HCT116 (cell line): ENCODE data around the gene ICA1. TPM values are rescaled to one million over a fixed set of nuclear protein-coding genes. Genes with fewer than 3 reads are reported as not detected.

Source experiments
- ATAC-seq: fragments of 200-7000 bp; cut with Tn5 transposase; 2 replicates; pipeline ENCODE4 v1.9.1; 2020; ENCODE audit warnings: mild to moderate bottlenecking, moderate library complexity
- BruUV-seq: library from RNA; stranded (reverse); fragments of 400-500 nt; replicated peaks from 2 replicates; lab custom pipeline; 2021; lab: Mats Ljungman, UMichigan
- CTCF ChIA-PET: fragments of 300-600 bp; sonication (Branson Sonifier 250); formaldehyde crosslinking; loops from one replicate; lab custom pipeline; 2021; ENCODE audit warnings: antibody characterized with exemption; lab: Charles Lee
- POLR2A ChIA-PET: fragments of 300-600, 350-600 bp; sonication (Branson Sonifier 250); formaldehyde crosslinking; loops from one replicate; lab custom pipeline; 2021; ENCODE audit warnings: antibody characterized with exemption; lab: Charles Lee
- RAD21 ChIA-PET, 2 experiments: fragments of 300-600 bp; sonication (Branson Sonifier 250); formaldehyde crosslinking; loops; one replicate each; lab custom pipeline; 2023; ENCODE audit warnings: low total read pairs in 2 of 2; ENCODE audit not compliant: uncharacterized antibody in 2 of 2, unreplicated experiment in 2 of 2, low non-redundant PET in 1 of 2; lab: Charles Lee
- DNase-seq: peaks from one replicate; pipeline ENCODE4 v3.0.0-alpha.2; 2010; ENCODE audit warnings: low read depth, low spot score
- H2AFZ ChIP-seq: fragments of 200-600 bp; shearing (Covaris generic), sonication (generic); 2 replicates; pipeline ENCODE4 v1.6.1; 2017; ENCODE audit warnings: low read depth, mixed run types, mixed read lengths, antibody characterized with exemption, low read length; ENCODE audit not compliant: poor library complexity, severe bottlenecking
- H3K27ac ChIP-seq: 2 replicates; pipeline ENCODE4 v1.5.1; 2012; ENCODE audit warnings: low read depth, low read length
- H3K27me3 ChIP-seq: fragments of 200-600 bp; sonication (generic); 2 replicates; pipeline ENCODE4 v1.6.1; 2016; ENCODE audit warnings: mixed run types, low read length, mixed read lengths; ENCODE audit not compliant: insufficient read depth
- H3K36me3 ChIP-seq, 2 experiments: fragments of 200-500 bp in 1 of 2; fragments of 200-600 bp in 1 of 2; sonication (Bioruptor generic) in 1 of 2; sonication (generic) in 1 of 2; 2 replicates each; pipeline versions ENCODE4 v1.5.1 to v1.6.1; 2014 to 2016; ENCODE audit warnings: low read length in 2 of 2, inconsistent platforms in 1 of 2, mixed read lengths in 1 of 2, mixed run types in 1 of 2; ENCODE audit not compliant: insufficient read depth in 2 of 2, control insufficient read depth in 1 of 2
- H3K4me1 ChIP-seq, 2 experiments: fragments of 200-600 bp in 1 of 2; sonication (generic) in 1 of 2; 2 replicates each; pipeline versions ENCODE4 v1.5.1 to v1.6.1; 2012 to 2017; ENCODE audit warnings: low read length in 2 of 2, inconsistent platforms in 1 of 2, mild to moderate bottlenecking in 1 of 2, mixed read lengths in 1 of 2, mixed run types in 1 of 2, moderate library complexity in 1 of 2; ENCODE audit not compliant: insufficient read depth in 2 of 2, control insufficient read depth in 1 of 2
- H3K4me2 ChIP-seq: fragments of 200-600 bp; sonication (generic); 2 replicates; pipeline ENCODE4 v1.6.1; 2017; ENCODE audit warnings: mixed run types, low read length, mixed read lengths
- H3K4me3 ChIP-seq, 2 experiments: fragments of 200-600 bp in 1 of 2; sonication (generic) in 1 of 2; replicated peaks in 1 of 2; 2 replicates each; pipeline ENCODE4 v1.5.1; 2011 to 2016; ENCODE audit warnings: low read length in 2 of 2, control low read depth in 1 of 2, low read depth in 1 of 2, mild to moderate bottlenecking in 1 of 2, mixed read lengths in 1 of 2, mixed run types in 1 of 2
- H3K79me2 ChIP-seq: fragments of 200-600 bp; sonication (generic); 2 replicates; pipeline ENCODE4 v1.6.1; 2017; ENCODE audit warnings: mild to moderate bottlenecking, mixed run types, low read length, moderate library complexity, mixed read lengths; ENCODE audit not compliant: insufficient read depth
- H3K9ac ChIP-seq: fragments of 200-600 bp; sonication (generic); 2 replicates; pipeline ENCODE4 v1.6.1; 2016; ENCODE audit warnings: low read length, mixed read lengths
- H3K9me2 ChIP-seq: fragments of 200-600 bp; sonication (generic), shearing (Covaris generic); 2 replicates; pipeline ENCODE4 v1.6.1; 2017; ENCODE audit warnings: mixed run types, mild to moderate bottlenecking, moderate library complexity; ENCODE audit not compliant: insufficient read depth
- H3K9me3 ChIP-seq, 2 experiments: fragments of 200-500 bp in 1 of 2; fragments of 200-600 bp in 1 of 2; sonication (Bioruptor generic) in 1 of 2; sonication (generic) in 1 of 2; 2 replicates each; pipeline ENCODE4 v1.6.1; 2014 to 2017; ENCODE audit warnings: low read length in 2 of 2, mixed read lengths in 2 of 2, inconsistent platforms in 1 of 2, low read depth in 1 of 2, mild to moderate bottlenecking in 1 of 2, mixed run types in 1 of 2, moderate library complexity in 1 of 2; ENCODE audit not compliant: control insufficient read depth in 1 of 2, insufficient read depth in 1 of 2
- H4K20me1 ChIP-seq: fragments of 200-600 bp; sonication (generic), shearing (Covaris generic); 2 replicates; pipeline ENCODE4 v1.6.1; 2017; ENCODE audit warnings: mixed run types, mild to moderate bottlenecking, moderate library complexity; ENCODE audit not compliant: insufficient read depth
- CBX3 ChIP-seq: IDR thresholded peaks from 2 replicates; pipeline ENCODE4 v1.6.1; 2012; ENCODE audit warnings: low read depth
- ELF1 ChIP-seq: IDR thresholded peaks from 2 replicates; pipeline ENCODE4 v1.6.1; 2012; ENCODE audit warnings: low read depth, borderline replicate concordance
- EZH2 ChIP-seq: fragments of 200-600 bp; sonication (generic); IDR thresholded peaks from 2 replicates; pipeline ENCODE4 v1.6.1; 2017; ENCODE audit warnings: antibody characterized with exemption, mixed run types
- EZH2phosphoT487 ChIP-seq: fragments of 200-600 bp; IDR thresholded peaks from 2 replicates; pipeline ENCODE4 v1.6.1; 2018; ENCODE audit warnings: antibody characterized with exemption, borderline replicate concordance
- POLR2A ChIP-seq: IDR thresholded peaks from 2 replicates; pipeline ENCODE4 v1.7.0; 2011; ENCODE audit warnings: borderline replicate concordance; ENCODE audit not compliant: insufficient read depth, insufficient read length; ENCODE audit errors: extremely low read depth
- POLR2AphosphoS5 ChIP-seq: IDR thresholded peaks from 2 replicates; pipeline ENCODE4 v1.6.1; 2011; ENCODE audit warnings: mild to moderate bottlenecking, low read depth, low read length, moderate library complexity
- RAD21 ChIP-seq: IDR thresholded peaks from 2 replicates; pipeline ENCODE4 v1.6.1; 2012; ENCODE audit warnings: low read depth, mild to moderate bottlenecking
- SIN3A ChIP-seq: IDR thresholded peaks from 2 replicates; pipeline ENCODE4 v1.6.1; 2012; ENCODE audit warnings: low read depth
- SP1 ChIP-seq: IDR thresholded peaks from 2 replicates; pipeline ENCODE4 v1.6.1; 2012; ENCODE audit warnings: low read depth
- SRF ChIP-seq: IDR thresholded peaks from 2 replicates; pipeline ENCODE4 v1.6.1; 2012; ENCODE audit warnings: low read depth
- TCF7L2 ChIP-seq: IDR thresholded peaks from 2 replicates; pipeline ENCODE4 v1.7.0; 2011; ENCODE audit warnings: borderline replicate concordance, inconsistent platforms; ENCODE audit not compliant: insufficient read depth, insufficient read length; ENCODE audit errors: extremely low read depth
- YY1 ChIP-seq: IDR thresholded peaks from 2 replicates; pipeline ENCODE4 v1.6.1; 2011; ENCODE audit warnings: low read length, low read depth, moderate library complexity, mild to moderate bottlenecking; ENCODE audit not compliant: insufficient replicate concordance; ENCODE audit errors: extremely low read depth
- ZFX ChIP-seq: fragments of 450-650 bp; IDR thresholded peaks from 2 replicates; pipeline ENCODE4 v1.6.1; 2017
- ZNF274 ChIP-seq: fragments of 200-500 bp; sonication (Bioruptor generic); IDR thresholded peaks from 2 replicates; pipeline ENCODE4 v1.6.1; 2014; ENCODE audit warnings: mild to moderate bottlenecking, low read depth, low read length, inconsistent platforms
- intact Hi-C: fragments of 100-400 bp; cut with micrococcal nuclease; formaldehyde crosslinking; loops from 2 replicates; pipeline ENCODE4 v1.10.0; 2022
- total RNA-seq: library from RNA; stranded (reverse); gene quantifications from one replicate; pipeline ENCODE4 v1.2.1, GENCODE V29; 2021; ENCODE audit not compliant: unreplicated experiment
- TF ChIP-seq, protein P1 (sequence below): IDR thresholded peaks from 2 replicates; pipeline ENCODE4 v1.6.1; 2012; ENCODE audit warnings: low read depth
- TF ChIP-seq, protein P2 (sequence below): IDR thresholded peaks from 2 replicates; pipeline ENCODE4 v1.6.1; 2012
- TF ChIP-seq, protein P3 (sequence below), 3 experiments: fragments of 200-600 bp in 1 of 3; sonication (generic) in 1 of 3; IDR thresholded peaks in 2 of 3; conservative IDR thresholded peaks in 1 of 3; 2 replicates each; pipeline ENCODE4 v1.5.1; 2012 to 2017; ENCODE audit warnings: low read depth in 2 of 3, low read length in 2 of 3, antibody characterized with exemption in 1 of 3, borderline replicate concordance in 1 of 3, control low read depth in 1 of 3, mild to moderate bottlenecking in 1 of 3, mixed read lengths in 1 of 3, mixed run types in 1 of 3, moderate library complexity in 1 of 3; ENCODE audit not compliant: insufficient read depth in 1 of 3
- TF ChIP-seq, protein P4 (sequence below): IDR thresholded peaks from 2 replicates; pipeline ENCODE4 v1.6.1; 2012

The ICA1 gene
- total RNA-seq, 1 experiment from 2014 or later, result 16.4 TPM

DNA sequence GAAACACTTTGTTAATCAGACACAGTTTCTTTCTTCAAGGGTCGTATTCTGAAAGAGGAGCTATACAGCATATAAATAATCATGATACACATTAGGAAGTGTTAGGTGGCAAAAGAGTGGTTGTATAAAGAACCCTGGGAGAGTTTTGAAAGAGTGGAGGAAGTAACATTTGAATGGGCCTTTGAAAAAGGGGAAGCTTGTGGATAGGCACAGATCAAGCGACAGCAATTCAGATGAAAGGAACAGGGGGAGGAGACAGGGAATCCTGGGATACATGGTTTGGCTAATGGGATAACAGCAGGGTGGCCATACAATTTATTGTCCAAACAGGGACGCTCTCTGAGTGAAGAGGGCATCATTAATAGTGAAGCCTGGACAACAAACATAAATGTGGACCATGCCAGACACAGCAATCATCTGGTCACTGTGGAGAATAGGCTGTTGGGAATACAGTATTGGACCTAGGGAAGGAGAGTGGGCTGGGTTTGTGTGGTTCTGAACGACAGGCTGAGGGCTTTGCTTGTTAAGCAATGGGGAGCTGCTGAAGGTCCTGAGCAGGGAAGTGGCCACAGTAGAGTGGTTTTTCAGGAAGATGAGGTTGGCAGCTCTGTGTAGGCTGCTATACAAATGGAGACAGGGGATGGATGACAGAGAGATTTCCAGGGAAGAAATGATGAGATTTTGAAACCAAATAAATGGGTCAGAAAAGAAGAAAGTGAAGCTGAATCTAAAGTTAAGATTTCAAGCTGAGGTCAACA lies 75.9 kb downstream of the ICA1 start:
- no peak overlapping the region for H3K4me3 ChIP-seq
- H3K79me2 ChIP-seq, result no peaks in the 10 kb centered on the region
- H3K4me2 ChIP-seq, result no peak overlapping the region
- POLR2A ChIA-PET, result no interaction called here
- H3K4me1 ChIP-seq, result no peaks in the 10 kb centered on the region
- TF ChIP-seq ELF1 (no peak), ZNF274 (no peak), CBX3 (no peak), RAD21 (no peak), SRF (no peak), POLR2AphosphoS5 (no peak), EZH2phosphoT487 (no peak), SP1 (no peak), TCF7L2 (no peak), EZH2 (no peak), ZFX (no peak), YY1 (no peak), POLR2A (no peak), SIN3A (no peak)
- TF ChIP-seq, protein P1, sequence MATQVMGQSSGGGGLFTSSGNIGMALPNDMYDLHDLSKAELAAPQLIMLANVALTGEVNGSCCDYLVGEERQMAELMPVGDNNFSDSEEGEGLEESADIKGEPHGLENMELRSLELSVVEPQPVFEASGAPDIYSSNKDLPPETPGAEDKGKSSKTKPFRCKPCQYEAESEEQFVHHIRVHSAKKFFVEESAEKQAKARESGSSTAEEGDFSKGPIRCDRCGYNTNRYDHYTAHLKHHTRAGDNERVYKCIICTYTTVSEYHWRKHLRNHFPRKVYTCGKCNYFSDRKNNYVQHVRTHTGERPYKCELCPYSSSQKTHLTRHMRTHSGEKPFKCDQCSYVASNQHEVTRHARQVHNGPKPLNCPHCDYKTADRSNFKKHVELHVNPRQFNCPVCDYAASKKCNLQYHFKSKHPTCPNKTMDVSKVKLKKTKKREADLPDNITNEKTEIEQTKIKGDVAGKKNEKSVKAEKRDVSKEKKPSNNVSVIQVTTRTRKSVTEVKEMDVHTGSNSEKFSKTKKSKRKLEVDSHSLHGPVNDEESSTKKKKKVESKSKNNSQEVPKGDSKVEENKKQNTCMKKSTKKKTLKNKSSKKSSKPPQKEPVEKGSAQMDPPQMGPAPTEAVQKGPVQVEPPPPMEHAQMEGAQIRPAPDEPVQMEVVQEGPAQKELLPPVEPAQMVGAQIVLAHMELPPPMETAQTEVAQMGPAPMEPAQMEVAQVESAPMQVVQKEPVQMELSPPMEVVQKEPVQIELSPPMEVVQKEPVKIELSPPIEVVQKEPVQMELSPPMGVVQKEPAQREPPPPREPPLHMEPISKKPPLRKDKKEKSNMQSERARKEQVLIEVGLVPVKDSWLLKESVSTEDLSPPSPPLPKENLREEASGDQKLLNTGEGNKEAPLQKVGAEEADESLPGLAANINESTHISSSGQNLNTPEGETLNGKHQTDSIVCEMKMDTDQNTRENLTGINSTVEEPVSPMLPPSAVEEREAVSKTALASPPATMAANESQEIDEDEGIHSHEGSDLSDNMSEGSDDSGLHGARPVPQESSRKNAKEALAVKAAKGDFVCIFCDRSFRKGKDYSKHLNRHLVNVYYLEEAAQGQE, result no peak
- TF ChIP-seq, protein P2, sequence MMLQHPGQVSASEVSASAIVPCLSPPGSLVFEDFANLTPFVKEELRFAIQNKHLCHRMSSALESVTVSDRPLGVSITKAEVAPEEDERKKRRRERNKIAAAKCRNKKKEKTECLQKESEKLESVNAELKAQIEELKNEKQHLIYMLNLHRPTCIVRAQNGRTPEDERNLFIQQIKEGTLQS, result no peak
- TF ChIP-seq, protein P3, sequence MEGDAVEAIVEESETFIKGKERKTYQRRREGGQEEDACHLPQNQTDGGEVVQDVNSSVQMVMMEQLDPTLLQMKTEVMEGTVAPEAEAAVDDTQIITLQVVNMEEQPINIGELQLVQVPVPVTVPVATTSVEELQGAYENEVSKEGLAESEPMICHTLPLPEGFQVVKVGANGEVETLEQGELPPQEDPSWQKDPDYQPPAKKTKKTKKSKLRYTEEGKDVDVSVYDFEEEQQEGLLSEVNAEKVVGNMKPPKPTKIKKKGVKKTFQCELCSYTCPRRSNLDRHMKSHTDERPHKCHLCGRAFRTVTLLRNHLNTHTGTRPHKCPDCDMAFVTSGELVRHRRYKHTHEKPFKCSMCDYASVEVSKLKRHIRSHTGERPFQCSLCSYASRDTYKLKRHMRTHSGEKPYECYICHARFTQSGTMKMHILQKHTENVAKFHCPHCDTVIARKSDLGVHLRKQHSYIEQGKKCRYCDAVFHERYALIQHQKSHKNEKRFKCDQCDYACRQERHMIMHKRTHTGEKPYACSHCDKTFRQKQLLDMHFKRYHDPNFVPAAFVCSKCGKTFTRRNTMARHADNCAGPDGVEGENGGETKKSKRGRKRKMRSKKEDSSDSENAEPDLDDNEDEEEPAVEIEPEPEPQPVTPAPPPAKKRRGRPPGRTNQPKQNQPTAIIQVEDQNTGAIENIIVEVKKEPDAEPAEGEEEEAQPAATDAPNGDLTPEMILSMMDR (IDR thresholded peaks at IDR 0.05 in 2 of 3, conservative IDR thresholded peaks at IDR 0.05 in 1 of 3; ENCODE audit: borderline replicate concordance in 1 of 3, insufficient read depth in 1 of 3, low read depth in 2 of 3, low read length in 2 of 3), result no peak
- TF ChIP-seq, protein P4, sequence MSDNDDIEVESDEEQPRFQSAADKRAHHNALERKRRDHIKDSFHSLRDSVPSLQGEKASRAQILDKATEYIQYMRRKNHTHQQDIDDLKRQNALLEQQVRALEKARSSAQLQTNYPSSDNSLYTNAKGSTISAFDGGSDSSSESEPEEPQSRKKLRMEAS, result no peak
- intact Hi-C loops, result no loop called here
- H3K9ac ChIP-seq, result no peak overlapping the region
- BruUV-seq, result no TSS peak
- RAD21 ChIA-PET, result no interaction called here
- no peaks in the 10 kb centered on the region for H3K9me2 ChIP-seq
- DNase-seq (no peak), ATAC-seq (no peak)
- CTCF ChIA-PET, result no interaction called here
- H3K36me3 ChIP-seq, result no peaks in the 10 kb centered on the region
- no peak overlapping the region for H3K27ac ChIP-seq
- no peaks in the 10 kb centered on the region for H4K20me1 ChIP-seq
- no peaks in the 10 kb centered on the region for H3K27me3 ChIP-seq
- H2AFZ ChIP-seq, result no peak overlapping the region
- H3K9me3 ChIP-seq, result no peaks in the 10 kb centered on the region
